GM18870 (cell line): Measurements from ENCODE around the gene FBXL3.

Experiments used
- ATAC-seq: cut with Tn5 transposase; IDR thresholded peaks from one replicate; pipeline ENCODE4 v1.9.1; 2021; ENCODE audit warnings: moderate library complexity; ENCODE audit not compliant: unreplicated experiment

The FBXL3 gene

GRCh38 chr13:77026861-77027621, at the start of gene FBXL3:
Gene FBXL3, minus strand, starts transcription at chr13:77027159. Its CDS starts 5,299 bp downstream, at chr13:77021860.
- ATAC-seq = peak; percentile 57

- ATAC-seq = no peak
Measured at GRCh38 chr13:77067519-77067918, 40.6 kb upstream of the FBXL3 start.

GRCh38 chr13:77065461-77066147, 38.6 kb upstream of the FBXL3 start:
- ATAC-seq = no peak

- no peak for ATAC-seq
Measured at GRCh38 chr13:77062097-77062496, 35.1 kb upstream of the FBXL3 start.

- no peak for ATAC-seq
Measured at GRCh38 chr13:77061362-77061761, 34.4 kb upstream of the FBXL3 start.

GRCh38 chr13:77056886-77057285, 29.9 kb upstream of the FBXL3 start:
- ATAC-seq = no peak

GRCh38 chr13:77056382-77056781, 29.4 kb upstream of the FBXL3 start:
- no peak for ATAC-seq

GRCh38 chr13:77055158-77055557, 28.2 kb upstream of the FBXL3 start:
- no peak for ATAC-seq

GRCh38 chr13:77053192-77053591, 26.2 kb upstream of the FBXL3 start:
- no peak for ATAC-seq

GRCh38 chr13:77048681-77049080, 21.7 kb upstream of the FBXL3 start:
- no peak for ATAC-seq

GRCh38 chr13:77047649-77048343, 20.8 kb upstream of the FBXL3 start:
- no peak for ATAC-seq

GRCh38 chr13:77042566-77043177, 15.7 kb upstream of the FBXL3 start:
- ATAC-seq = no peak

GRCh38 chr13:77040835-77041234, 13.9 kb upstream of the FBXL3 start:
- ATAC-seq = no peak

- ATAC-seq = no peak
Measured at GRCh38 chr13:77040076-77040475, 13.1 kb upstream of the FBXL3 start.

GRCh38 chr13:77038907-77039480, 12.0 kb upstream of the FBXL3 start:
- ATAC-seq = no peak

- ATAC-seq = no peak
Measured at GRCh38 chr13:77036279-77036678, 9.3 kb upstream of the FBXL3 start.

GRCh38 chr13:77034881-77035280, 7.9 kb upstream of the FBXL3 start:
- ATAC-seq = no peak

- no peak for ATAC-seq
Measured at GRCh38 chr13:77033717-77034302, 6.9 kb upstream of the FBXL3 start.

- no peak for ATAC-seq
Measured at GRCh38 chr13:77031656-77032243, 4.8 kb upstream of the FBXL3 start.

- no peak for ATAC-seq
Measured at GRCh38 chr13:77029436-77029835, 2.5 kb upstream of the FBXL3 start.
